K562 (cell line): ENCODE data around the gene GMPR. TPM values are rescaled to one million over a fixed set of nuclear protein-coding genes. Genes with fewer than 3 reads are reported as not detected.

Experiments used
- CEBPZ ChIP-seq: fragments of 150-350 bp; IDR thresholded peaks from 2 replicates; pipeline ENCODE4 v1.6.1; 2014; ENCODE audit warnings: low read depth, mild to moderate bottlenecking, low read length, borderline replicate concordance
- CREB3 ChIP-seq: fragments of 450-650 bp; conservative IDR thresholded peaks from 2 replicates; pipeline ENCODE4 v1.6.1; 2016; ENCODE audit warnings: missing genetic modification characterization, low read depth, mild to moderate bottlenecking, missing compliant biosample characterization, moderate library complexity
- FOSL1 ChIP-seq: fragments of 200-800 bp; sonication (Bioruptor generic); conservative IDR thresholded peaks from 2 replicates; pipeline ENCODE4 v1.6.1; 2016; ENCODE audit warnings: missing genetic modification characterization, missing compliant biosample characterization
- IRF9 ChIP-seq: fragments of 450-650 bp; IDR thresholded peaks from 2 replicates; pipeline ENCODE4 v1.6.1; 2016; ENCODE audit warnings: missing biosample characterization, missing genetic modification characterization
- MAFG ChIP-seq: fragments of 450-650 bp; conservative IDR thresholded peaks from 2 replicates; pipeline ENCODE4 v1.6.1; 2016; ENCODE audit warnings: missing genetic modification characterization, missing compliant biosample characterization
- RFX5 ChIP-seq: IDR thresholded peaks from 2 replicates; pipeline ENCODE4 v1.6.1; 2011; ENCODE audit warnings: low read depth, mild to moderate bottlenecking, improper control_type of control experiment, low read length
- RNF2 ChIP-seq: sonication (generic); IDR thresholded peaks from 2 replicates; pipeline ENCODE4 v1.6.1; 2016
- ZNF318 ChIP-seq, 2 experiments: fragments of 450-650 bp; IDR thresholded peaks; 2 replicates each; pipeline ENCODE4 v1.6.1; 2016; ENCODE audit warnings: mild to moderate bottlenecking in 2 of 2, borderline replicate concordance in 1 of 2, low read depth in 1 of 2, moderate library complexity in 1 of 2
- ZNF398 ChIP-seq: fragments of 250-450 bp; sonication (Bioruptor Pico); IDR thresholded peaks from 2 replicates; pipeline ENCODE4 v1.8.0; 2021; ENCODE audit warnings: moderate library complexity, mild to moderate bottlenecking, inconsistent platforms
- ZNF57 ChIP-seq: fragments of 450-650 bp; formaldehyde crosslinking; IDR thresholded peaks from 2 replicates; pipeline ENCODE4 v1.4.0; 2020; ENCODE audit warnings: mild to moderate bottlenecking, moderate library complexity
- ZNF766 ChIP-seq: fragments of 200-800 bp; sonication (Bioruptor generic); conservative IDR thresholded peaks from 2 replicates; pipeline ENCODE4 v1.6.1; 2016; ENCODE audit warnings: missing genetic modification characterization, missing compliant biosample characterization
- polyA plus RNA-seq, 8 experiments: library from polyadenylated mRNA; depleted of rRNA in 4 of 8; stranded (reverse) in 5 of 8; unstranded in 3 of 8; fragments of >200 nt; fragmentation: Nextera tagmentation in 2 of 8; fragmentation: Illumina TruSeq in 1 of 8; extraction: Ambion mirVana in 2 of 8; extraction: Trizol in 1 of 8; gene quantifications; 2 replicates each; pipeline versions ENCODE4 v1.2.1 to v1.2.3, GENCODE V29; 2011 to 2014; ENCODE audit warnings: inconsistent platforms in 1 of 8, missing spikeins in 1 of 8
- total RNA-seq, 7 experiments: library from RNA; depleted of rRNA in 6 of 7; stranded (reverse); fragments of >200 nt in 6 of 7; fragmentation: Illumina TruSeq in 2 of 7; extraction: Trizol in 2 of 7; gene quantifications; 2 replicates each; pipeline versions ENCODE4 v1.2.1 to v1.2.3, GENCODE V29; 2011 to 2021; ENCODE audit warnings: low replicate concordance in 1 of 7

GMPR gene
- total and polyA plus RNA-seq, 9 of the 15 experiments (the other 6 are each of a cell fraction or from before 2014, with no cell fraction given) = 34.6 to 83.7 (median 49.8) TPM

GRCh38 chr6:16236009-16236501 lies 2.3 kb upstream of the GMPR start (continued):
- peak; percentile 77 for TF ChIP-seq ZNF766 (CRISPR knock-in tag)
- no peak; the same call in 1 of the 2 replicates for TF ChIP-seq MAFG (tag)
- peak; percentile 94 for TF ChIP-seq CREB3 (tag)
- TF ChIP-seq ZNF398 (CRISPR knock-in tag) = peak; percentile 72; the same call in 1 of the 2 replicates
- TF ChIP-seq ZNF57 (CRISPR knock-in tag) = no peak
- TF ChIP-seq RFX5 = no peak
- TF ChIP-seq IRF9 (tag) = peak; percentile 82
- no peak for TF ChIP-seq FOSL1 (tag)
- no peak for TF ChIP-seq RNF2
- TF ChIP-seq ZNF318 (IDR thresholded peaks at IDR 0.05; ENCODE audit: borderline replicate concordance in 1 of 2, low read depth in 1 of 2) = no peak
- TF ChIP-seq CEBPZ = no peak
